Measurements from ENCODE around the gene GPS2. TPM values are rescaled to one million over a fixed set of nuclear protein-coding genes. Genes with fewer than 3 reads are reported as not detected.

The GPS2 gene
- total and polyA plus RNA-seq, 2 of the 4 experiments (the other 2 are of a cell fraction) = 36.2 to 50.9 TPM

- Histone ChIP-seq H3K27ac (ENCODE audit: insufficient read depth, low read length) (no peak overlapping the region), H3K79me1 (ENCODE audit: low read depth in 1 of 2, low read length in 2 of 2) (no peaks in the 10 kb centered on the region), H3K9me1 (ENCODE audit: insufficient read depth, low read length) (peaks cover 10% of the 10 kb centered on the region), H3K14ac (replicated peaks; ENCODE audit: low read depth, low read length) (no peak overlapping the region), H3K56ac (ENCODE audit: extremely low read depth, insufficient read depth, low read length) (no peak overlapping the region), H2BK15ac (ENCODE audit: low read depth, low read length) (no peak overlapping the region), H3K18ac (ENCODE audit: low read depth, low read length) (no peak overlapping the region), H4K8ac (ENCODE audit: low read depth in 2 of 2, low read length in 2 of 2) (peak overlapping the region; percentile 78 to 98; a peak in 3 of 4 replicates), H2BK20ac (ENCODE audit: low read depth, low read length) (peak overlapping the region; percentile 2; the same call in 1 of the 2 replicates), H4K20me1 (ENCODE audit: insufficient read depth, low read length) (no peaks in the 10 kb centered on the region), H2BK120ac (ENCODE audit: low read depth, low read length) (peak overlapping the region; percentile 88; the same call in 1 of the 2 replicates), H3K23ac (ENCODE audit: low read depth, low read length) (no peak overlapping the region; the same call in 1 of the 2 replicates), H2AK5ac (ENCODE audit: low read depth, low read length) (peak overlapping the region; percentile 81; the same call in 1 of the 2 replicates), H3K4me2 (ENCODE audit: low read depth, low read length) (no peak overlapping the region), H2AK9ac (replicated peaks; ENCODE audit: low read depth, low read length, poor library complexity) (peak overlapping the region; percentile 45), H2BK5ac (ENCODE audit: low read depth, low read length, poor library complexity, severe bottlenecking) (no peak overlapping the region), H3K36me3 (ENCODE audit: control insufficient read depth, insufficient read depth, low read length) (peaks cover 10% of the 10 kb centered on the region), H3K9ac (ENCODE audit: low read depth, low read length) (no peak overlapping the region), H4K91ac (ENCODE audit: insufficient read depth, low read depth, low read length) (peak overlapping the region; percentile 79), H3K27me3 (ENCODE audit: control insufficient read depth, insufficient read depth, low read length) (peaks cover 13% of the 10 kb centered on the region; the same call in 1 of the 2 replicates), H4K5ac (ENCODE audit: low read depth, low read length) (no peak overlapping the region), H3K4ac (ENCODE audit: low read depth, low read length) (peak overlapping the region; percentile 77; the same call in 1 of the 2 replicates), H3K4me1 (ENCODE audit: control insufficient read depth, insufficient read depth, low read length) (peaks cover 11% of the 10 kb centered on the region), H2AFZ (replicated peaks; ENCODE audit: low read length, poor library complexity) (no peak overlapping the region), H3K4me3 (ENCODE audit: insufficient read depth, low read depth, low read length) (no peak overlapping the region), H3K9me3 (ENCODE audit: control insufficient read depth, insufficient read depth, low read length) (no peaks in the 10 kb centered on the region)
- ChIA-PET CTCF (interaction anchor here (1.3 to 1.6 kb wide), 2 partner anchors 17 to 32 kb away, joined by 5 to 7 read pairs; no protein-coding TSS in a partner anchor), POLR2A (ENCODE audit: unreplicated experiment) (interaction anchor here (0.6 kb wide), 1 partner anchor 10 kb away, joined by 9 read pairs; no protein-coding TSS in a partner anchor)
- ATAC-seq (ENCODE audit: low read depth) (no peak), DNase-seq (no peak)
- no TSS peak for BruUV-seq (replicated peaks)
- WGBS, 2 experiments (ENCODE audit: extremely low coverage in 2 of 2, insufficient read length in 1 of 2) = 53% methylated on average over 4 of the region's 4 CpGs; no CpG with 5 or more reads in 1 of the 2 experiments
- intact Hi-C loops (cut with micrococcal nuclease) (no loop called here), in situ Hi-C loops (cut with MboI; ENCODE audit: low sequenced_read_pairs) (no loop called here), dilution Hi-C loops (cut with HindIII; ENCODE audit: low sequenced_read_pairs, unreplicated experiment) (no loop called here)
- no peak for TF ChIP-seq MAZ (IDR thresholded peaks at IDR 0.05; ENCODE audit: borderline replicate concordance, low read depth, low read length)
Observed at GRCh38 chr17:7263801-7264078, 51.4 kb downstream of the GPS2 start.

Measured in IMR-90 (cell line).